ENCODE data around the gene VEPH1. TPM values are rescaled to one million over a fixed set of nuclear protein-coding genes. Genes with fewer than 3 reads are reported as not detected.

The VEPH1 gene
- total RNA-seq, 1 donor from 2014 or later, result 2.2 TPM

DNA sequence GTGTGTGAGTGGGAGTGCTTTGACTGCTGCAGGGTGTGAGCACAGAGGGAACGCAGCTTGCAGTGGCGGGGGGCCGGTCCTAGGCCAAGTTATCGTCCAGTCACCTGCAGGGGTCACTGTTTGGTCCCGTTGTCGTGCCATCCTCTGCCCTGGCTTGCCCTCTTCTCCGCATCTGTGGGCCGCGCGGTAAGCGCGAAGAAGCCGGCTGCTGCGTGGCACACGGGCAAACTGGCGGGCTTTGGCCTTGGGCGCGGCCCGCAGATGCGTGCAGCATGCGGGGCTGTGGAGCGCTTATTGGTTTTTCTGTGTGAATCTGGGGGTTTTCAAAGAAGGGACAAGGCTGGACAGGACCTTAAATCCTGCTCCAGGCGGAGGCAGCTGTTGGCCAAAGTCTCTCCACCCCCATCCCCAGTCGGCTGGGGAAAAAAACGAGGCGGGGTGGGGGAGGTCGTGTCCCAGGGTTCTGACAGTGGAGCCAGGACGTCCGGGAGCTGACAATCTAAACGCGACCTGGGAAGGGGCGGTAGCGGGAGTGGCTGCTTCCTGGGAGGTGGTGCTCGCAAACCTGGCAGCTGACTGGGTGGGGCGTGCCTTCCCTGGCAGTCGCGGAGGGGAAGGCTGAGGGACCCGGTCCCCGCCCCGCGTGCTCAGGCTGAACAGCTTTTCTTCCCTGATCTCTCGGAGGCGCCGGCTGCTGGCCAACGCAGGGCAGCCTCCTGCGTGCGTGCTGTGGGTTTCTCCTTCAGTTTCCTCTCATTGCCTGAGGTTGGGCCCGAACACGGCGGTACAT is 39.7 kb upstream of the VEPH1 start:
- H3K36me3 Mint-ChIP-seq (ENCODE audit: low read depth), result no peaks in the 10 kb centered on the region
- peak overlapping the region; percentile 72 for H3K4me3 Mint-ChIP-seq (ENCODE audit: unreplicated experiment)
- DNase-seq (ENCODE audit: low spot score), result no peak

GRCh38 chr3:157541506-157542236 is 38.5 kb upstream of the VEPH1 start:
- Mint-ChIP-seq H3K4me3 (ENCODE audit: unreplicated experiment) (no peak overlapping the region), H3K9me3 (ENCODE audit: low read depth) (peaks cover 8% of the 10 kb centered on the region), H3K36me3 (ENCODE audit: low read depth) (no peaks in the 10 kb centered on the region), H3K27ac (ENCODE audit: unreplicated experiment) (no peak overlapping the region), H3K4me1 (ENCODE audit: low read depth) (peaks cover 15% of the 10 kb centered on the region), H3K27me3 (ENCODE audit: low read depth) (peaks cover 5% of the 10 kb centered on the region)
- DNase-seq (ENCODE audit: low spot score), result no peak
- no peak for TF ChIP-seq CTCF (IDR thresholded peaks at IDR 0.05)

More for the DNA sequence above, 39.7 kb upstream of the VEPH1 start:
- peak; percentile 47 for TF ChIP-seq CTCF (IDR thresholded peaks at IDR 0.05)
- H3K9me3 Mint-ChIP-seq (ENCODE audit: low read depth), result peaks cover 6% of the 10 kb centered on the region
- H3K4me1 Mint-ChIP-seq (ENCODE audit: low read depth), result peaks cover 15% of the 10 kb centered on the region
- H3K27ac Mint-ChIP-seq (ENCODE audit: unreplicated experiment), result peak overlapping the region; percentile 60
- H3K27me3 Mint-ChIP-seq (ENCODE audit: low read depth), result peaks cover 8% of the 10 kb centered on the region

GRCh38 chr3:157540656-157541055 is 37.4 kb upstream of the VEPH1 start:
- H3K27ac Mint-ChIP-seq (ENCODE audit: unreplicated experiment), result no peak overlapping the region
- H3K36me3 Mint-ChIP-seq (ENCODE audit: low read depth), result peaks cover 3% of the 10 kb centered on the region
- no peak for TF ChIP-seq CTCF (IDR thresholded peaks at IDR 0.05)
- H3K4me1 Mint-ChIP-seq (ENCODE audit: low read depth), result peaks cover 12% of the 10 kb centered on the region
- H3K4me3 Mint-ChIP-seq (ENCODE audit: unreplicated experiment), result no peak overlapping the region
- peaks cover 18% of the 10 kb centered on the region for H3K9me3 Mint-ChIP-seq (ENCODE audit: low read depth)
- no peak for DNase-seq (ENCODE audit: low spot score)
- H3K27me3 Mint-ChIP-seq (ENCODE audit: low read depth), result peaks cover 5% of the 10 kb centered on the region

- Mint-ChIP-seq H3K4me1 (ENCODE audit: low read depth) (no peaks in the 10 kb centered on the region), H3K4me3 (ENCODE audit: unreplicated experiment) (no peak overlapping the region), H3K9me3 (ENCODE audit: low read depth) (peaks cover 12% of the 10 kb centered on the region), H3K27ac (ENCODE audit: unreplicated experiment) (no peak overlapping the region), H3K36me3 (ENCODE audit: low read depth) (peaks cover 3% of the 10 kb centered on the region), H3K27me3 (ENCODE audit: low read depth) (peaks cover 2% of the 10 kb centered on the region)
- no peak for DNase-seq (ENCODE audit: low spot score)
- TF ChIP-seq CTCF (IDR thresholded peaks at IDR 0.05), result no peak
Measured at GRCh38 chr3:157535667-157536066, 32.5 kb upstream of the VEPH1 start.

GRCh38 chr3:157534725-157535161 is 31.5 kb upstream of the VEPH1 start:
- no peak overlapping the region for H3K27ac Mint-ChIP-seq (ENCODE audit: unreplicated experiment)
- DNase-seq (ENCODE audit: low spot score), result no peak
- no peak overlapping the region for H3K4me3 Mint-ChIP-seq (ENCODE audit: unreplicated experiment)
- H3K4me1 Mint-ChIP-seq (ENCODE audit: low read depth), result no peaks in the 10 kb centered on the region
- no peaks in the 10 kb centered on the region for H3K27me3 Mint-ChIP-seq (ENCODE audit: low read depth)
- peaks cover 12% of the 10 kb centered on the region for H3K9me3 Mint-ChIP-seq (ENCODE audit: low read depth)
- H3K36me3 Mint-ChIP-seq (ENCODE audit: low read depth), result peaks cover 3% of the 10 kb centered on the region
- no peak for TF ChIP-seq CTCF (IDR thresholded peaks at IDR 0.05)

Data from chondrocyte (in vitro differentiated cells).